ENCODE data around the gene IL31. TPM values are rescaled to one million over a fixed set of nuclear protein-coding genes. Genes with fewer than 3 reads are reported as not detected.

The IL31 gene
- total RNA-seq (2021) (not detected in 2 replicates), Bru-seq, nascent RNA (not detected), BruChase-seq, experiment 1, labeled RNA remaining after a 2-hour chase (not detected), BruChase-seq, experiment 2, labeled RNA remaining after a 6-hour chase (percentile 18 among the genes with signal in this experiment)
- long read RNA-seq = 0 reads

DNA sequence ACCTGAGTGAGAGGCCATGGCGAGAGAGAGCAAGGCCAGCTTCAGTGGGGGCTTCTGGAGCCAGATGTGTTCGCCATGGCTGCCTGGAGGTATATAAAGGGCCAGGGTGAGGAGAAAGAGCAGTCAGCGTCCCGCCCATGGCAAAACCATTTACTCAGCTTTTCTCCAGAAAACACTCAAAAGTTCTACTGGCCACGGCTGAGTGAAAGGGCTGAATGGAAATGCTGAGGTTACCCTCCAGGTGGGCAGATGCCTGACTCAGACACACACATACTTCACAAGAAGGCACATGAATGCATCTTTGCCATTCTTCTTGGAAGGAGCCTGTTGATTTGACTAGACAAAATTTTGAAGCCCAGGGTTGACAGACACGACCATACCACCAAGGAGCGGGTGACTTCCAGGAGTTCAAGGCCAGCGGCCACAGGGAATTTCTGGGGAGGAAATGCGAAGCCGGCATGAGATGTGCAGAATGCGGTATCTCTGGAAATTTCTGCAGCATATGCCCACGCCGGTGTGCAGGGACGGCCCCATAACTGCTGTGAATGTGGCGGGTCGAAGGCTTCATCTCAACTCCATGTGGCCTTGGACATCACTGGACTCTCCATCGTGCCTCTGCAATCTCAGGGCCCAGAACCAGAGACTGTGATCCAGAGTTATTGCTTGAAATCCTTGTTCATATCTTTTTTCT is at the start of gene IL31:
Gene IL31, minus strand, starts transcription at position 67 of the 691 bp plus-strand sequence. Its CDS starts 49 bp downstream, at position 18.
- Histone ChIP-seq H3K27ac (ENCODE audit: low read depth, low read length, poor library complexity, severe bottlenecking) (no peak within 1 kb of the TSS), H3K4me3 (ENCODE audit: low read depth, low read length, poor library complexity, severe bottlenecking) (no peak within 1 kb of the TSS), H3K9me3 (ENCODE audit: low read depth, low read length, poor library complexity, severe bottlenecking) (no peaks in the 10 kb centered on the region), H3K4me1 (ENCODE audit: insufficient read depth, low read length, poor library complexity, severe bottlenecking) (no peaks in the 10 kb centered on the region), H3K36me3 (ENCODE audit: insufficient read depth, low read length, poor library complexity, severe bottlenecking) (no peaks in the 10 kb centered on the region), H3K27me3 (replicated peaks; ENCODE audit: insufficient read depth, low read depth, low read length, poor library complexity) (no peaks in the 10 kb centered on the region)
- no TSS peak for BruUV-seq (replicated peaks)
- POLR2A ChIA-PET (ENCODE audit: low non-redundant PET) = no interaction called here
- CTCF ChIA-PET = interaction anchor here (0.6 to 0.7 kb wide), 2 partner anchors 226 to 288 kb away, joined by 3 to 4 read pairs; no protein-coding TSS in a partner anchor
- TF ChIP-seq EZH2 (IDR thresholded peaks at IDR 0.05; ENCODE audit: borderline replicate concordance, low read depth, low read length, poor library complexity, severe bottlenecking) = no peak
- TF ChIP-seq, protein P1, sequence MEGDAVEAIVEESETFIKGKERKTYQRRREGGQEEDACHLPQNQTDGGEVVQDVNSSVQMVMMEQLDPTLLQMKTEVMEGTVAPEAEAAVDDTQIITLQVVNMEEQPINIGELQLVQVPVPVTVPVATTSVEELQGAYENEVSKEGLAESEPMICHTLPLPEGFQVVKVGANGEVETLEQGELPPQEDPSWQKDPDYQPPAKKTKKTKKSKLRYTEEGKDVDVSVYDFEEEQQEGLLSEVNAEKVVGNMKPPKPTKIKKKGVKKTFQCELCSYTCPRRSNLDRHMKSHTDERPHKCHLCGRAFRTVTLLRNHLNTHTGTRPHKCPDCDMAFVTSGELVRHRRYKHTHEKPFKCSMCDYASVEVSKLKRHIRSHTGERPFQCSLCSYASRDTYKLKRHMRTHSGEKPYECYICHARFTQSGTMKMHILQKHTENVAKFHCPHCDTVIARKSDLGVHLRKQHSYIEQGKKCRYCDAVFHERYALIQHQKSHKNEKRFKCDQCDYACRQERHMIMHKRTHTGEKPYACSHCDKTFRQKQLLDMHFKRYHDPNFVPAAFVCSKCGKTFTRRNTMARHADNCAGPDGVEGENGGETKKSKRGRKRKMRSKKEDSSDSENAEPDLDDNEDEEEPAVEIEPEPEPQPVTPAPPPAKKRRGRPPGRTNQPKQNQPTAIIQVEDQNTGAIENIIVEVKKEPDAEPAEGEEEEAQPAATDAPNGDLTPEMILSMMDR (conservative IDR thresholded peaks at IDR 0.05; ENCODE audit: low read depth, low read length) = no peak
- DNase-seq (ENCODE audit: low spot score) = no peak
- intact Hi-C loops (cut with micrococcal nuclease; ENCODE audit: unreplicated experiment) = no loop called here

DNA sequence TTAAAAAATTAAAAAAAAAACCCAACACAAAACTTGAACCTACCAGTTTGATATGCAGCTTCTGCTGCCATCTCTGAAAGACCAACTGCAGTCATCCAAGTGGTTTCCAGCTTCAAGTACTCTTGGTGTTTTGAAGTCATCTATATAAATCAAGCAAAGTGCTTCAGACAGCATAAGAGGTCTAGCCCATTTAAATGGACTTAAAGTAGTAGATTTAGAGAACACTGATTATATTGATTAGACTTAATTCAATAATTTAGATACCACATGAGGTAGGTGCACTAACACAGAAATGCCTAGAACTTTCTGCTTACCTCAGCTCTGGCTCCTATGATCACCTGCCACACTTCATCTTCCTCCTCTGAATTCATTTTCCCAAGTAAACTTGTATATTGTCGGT is 42.4 kb upstream of the IL31 start:
- POLR2A ChIA-PET (ENCODE audit: low non-redundant PET) = no interaction called here
- no TSS peak for BruUV-seq (replicated peaks)

DNA sequence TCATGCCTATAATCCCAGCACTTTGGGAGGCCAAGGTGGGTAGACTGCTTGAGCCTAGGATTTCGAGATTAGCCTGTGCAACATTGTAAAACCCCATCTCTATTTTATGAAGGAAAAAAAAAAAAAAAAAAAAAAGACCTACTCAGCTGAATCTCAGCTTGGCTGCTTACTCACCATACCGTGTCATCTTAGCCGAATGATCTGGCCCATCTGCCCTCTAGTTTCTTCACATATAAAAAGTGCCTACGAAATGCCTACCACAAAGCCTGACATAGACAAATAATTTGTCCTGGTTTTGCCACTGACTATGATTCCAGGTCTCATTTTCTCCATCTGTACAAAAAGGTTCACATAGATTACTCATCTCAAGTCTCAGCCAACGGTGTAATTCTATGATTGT is 41.8 kb upstream of the IL31 start:
- TF ChIP-seq, protein P1 (conservative IDR thresholded peaks at IDR 0.05; ENCODE audit: low read depth, low read length) = no peak
- no peak for DNase-seq (ENCODE audit: low spot score)
- BruUV-seq (replicated peaks) = no TSS peak
- Histone ChIP-seq H3K27me3 (replicated peaks; ENCODE audit: insufficient read depth, low read depth, low read length, poor library complexity) (no peaks in the 10 kb centered on the region), H3K4me1 (ENCODE audit: insufficient read depth, low read length, poor library complexity, severe bottlenecking) (no peaks in the 10 kb centered on the region), H3K27ac (ENCODE audit: low read depth, low read length, poor library complexity, severe bottlenecking) (no peak overlapping the region), H3K36me3 (ENCODE audit: insufficient read depth, low read length, poor library complexity, severe bottlenecking) (peaks cover 68% of the 10 kb centered on the region), H3K4me3 (ENCODE audit: low read depth, low read length, poor library complexity, severe bottlenecking) (no peak overlapping the region), H3K9me3 (ENCODE audit: low read depth, low read length, poor library complexity, severe bottlenecking) (no peaks in the 10 kb centered on the region)
- POLR2A ChIA-PET (ENCODE audit: low non-redundant PET) = no interaction called here
- CTCF ChIA-PET = interaction anchor here (0.6 to 0.7 kb wide), 2 partner anchors 237 to 422 kb away, joined by 3 to 4 read pairs; partner anchors contain the start of gene RHOF
- intact Hi-C loops (cut with micrococcal nuclease; ENCODE audit: unreplicated experiment) = no loop called here

More for the DNA sequence above, 42.4 kb upstream of the IL31 start:
- no peaks in the 10 kb centered on the region for H3K27me3 ChIP-seq (replicated peaks; ENCODE audit: insufficient read depth, low read depth, low read length, poor library complexity)
- no peaks in the 10 kb centered on the region for H3K4me1 ChIP-seq (ENCODE audit: insufficient read depth, low read length, poor library complexity, severe bottlenecking)
- no peak for DNase-seq (ENCODE audit: low spot score)
- TF ChIP-seq, protein P1 (conservative IDR thresholded peaks at IDR 0.05; ENCODE audit: low read depth, low read length) = no peak
- no peak for TF ChIP-seq EZH2 (IDR thresholded peaks at IDR 0.05; ENCODE audit: borderline replicate concordance, low read depth, low read length, poor library complexity, severe bottlenecking)
- H3K9me3 ChIP-seq (ENCODE audit: low read depth, low read length, poor library complexity, severe bottlenecking) = no peaks in the 10 kb centered on the region
- H3K36me3 ChIP-seq (ENCODE audit: insufficient read depth, low read length, poor library complexity, severe bottlenecking) = peaks cover 70% of the 10 kb centered on the region
- intact Hi-C loops (cut with micrococcal nuclease; ENCODE audit: unreplicated experiment) = no loop called here
- no peak overlapping the region for H3K4me3 ChIP-seq (ENCODE audit: low read depth, low read length, poor library complexity, severe bottlenecking)
- CTCF ChIA-PET = no interaction called here
- H3K27ac ChIP-seq (ENCODE audit: low read depth, low read length, poor library complexity, severe bottlenecking) = no peak overlapping the region

Measured in A673 (cell line).